SK-N-SH treated with all-trans-retinoic acid at 6 μM for 48 hours (cell line): ENCODE measurements around the gene HOXB13.

ENCODE experiments used
- ATAC-seq: fragments of 200-7000 bp; cut with Tn5 transposase; 3 replicates; pipeline ENCODE4 v1.9.1; 2020; ENCODE audit warnings: mild to moderate bottlenecking, moderate library complexity
- ARNTL ChIP-seq: fragments of 450-650 bp; formaldehyde crosslinking; IDR thresholded peaks from 2 replicates; pipeline ENCODE4 v1.5.0; 2020; ENCODE audit warnings: low read depth, mild to moderate bottlenecking, moderate library complexity, borderline replicate concordance
- BACH2 ChIP-seq: fragments of 250-450 bp; sonication (Bioruptor Pico); IDR thresholded peaks from 2 replicates; pipeline ENCODE4 v1.9.0; 2021; ENCODE audit warnings: mild to moderate bottlenecking, borderline replicate concordance
- CSDC2 ChIP-seq: fragments of 250-450 bp; sonication (Bioruptor Pico); IDR thresholded peaks from 2 replicates; pipeline ENCODE4 v1.5.0; 2020; ENCODE audit warnings: mild to moderate bottlenecking, moderate library complexity
- ESRRG ChIP-seq: fragments of 250-450 bp; sonication (Bioruptor Pico); IDR thresholded peaks from 2 replicates; pipeline ENCODE4 v1.6.1; 2021; ENCODE audit warnings: mild to moderate bottlenecking
- ISL1 ChIP-seq: fragments of 250-450 bp; sonication (Bioruptor Pico); IDR thresholded peaks from 2 replicates; pipeline ENCODE4 v2.1.2; 2022; ENCODE audit warnings: mild to moderate bottlenecking, moderate library complexity
- PPARA ChIP-seq: fragments of 250-450 bp; sonication (Bioruptor Pico); IDR thresholded peaks from 2 replicates; pipeline ENCODE4 v1.5.0; 2020; ENCODE audit warnings: mild to moderate bottlenecking, borderline replicate concordance
- RARB ChIP-seq: fragments of 250-450 bp; sonication (Bioruptor Pico); IDR thresholded peaks from 2 replicates; pipeline ENCODE4 v1.8.0; 2021; ENCODE audit warnings: mild to moderate bottlenecking, moderate library complexity
- SNAI2 ChIP-seq: fragments of 250-450 bp; sonication (Bioruptor Pico); IDR thresholded peaks from 2 replicates; pipeline ENCODE4 v1.5.0; 2020; ENCODE audit warnings: mild to moderate bottlenecking, moderate library complexity
- TCF4 ChIP-seq: fragments of 250-450 bp; sonication (Bioruptor Pico); IDR thresholded peaks from 2 replicates; pipeline ENCODE4 v1.8.0; 2021; ENCODE audit warnings: mild to moderate bottlenecking, moderate library complexity, borderline replicate concordance
- ZC3H10 ChIP-seq: fragments of 250-450 bp; sonication (Bioruptor Pico); IDR thresholded peaks from 2 replicates; pipeline ENCODE4 v1.5.1; 2021; ENCODE audit warnings: mild to moderate bottlenecking, moderate library complexity
- ZFP3 ChIP-seq: fragments of 250-450 bp; sonication (Bioruptor Pico); IDR thresholded peaks from 2 replicates; pipeline ENCODE4 v1.5.0; 2020; ENCODE audit warnings: mild to moderate bottlenecking, moderate library complexity
- ZFP30 ChIP-seq: fragments of 450-650 bp; formaldehyde crosslinking; IDR thresholded peaks from 2 replicates; pipeline ENCODE4 v1.5.0; 2022; ENCODE audit warnings: mild to moderate bottlenecking, moderate library complexity
- ZNF70 ChIP-seq: fragments of 450-650 bp; formaldehyde crosslinking; IDR thresholded peaks from 2 replicates; pipeline ENCODE4 v1.5.0; 2020; ENCODE audit warnings: mild to moderate bottlenecking, moderate library complexity
- ZNF8 ChIP-seq: fragments of 450-650 bp; formaldehyde crosslinking; IDR thresholded peaks from 2 replicates; pipeline ENCODE4 v1.5.0; 2020; ENCODE audit warnings: mild to moderate bottlenecking, moderate library complexity
- TF ChIP-seq, protein P1 (sequence below): fragments of 250-450 bp; sonication (Bioruptor Pico); IDR thresholded peaks from 2 replicates; pipeline ENCODE4 v1.8.0; 2021; ENCODE audit warnings: low read depth, mild to moderate bottlenecking, moderate library complexity, borderline replicate concordance
- TF ChIP-seq, protein P2 (sequence below): fragments of 250-450 bp; sonication (Bioruptor Pico); IDR thresholded peaks from 2 replicates; pipeline ENCODE4 v1.5.1; 2020; ENCODE audit warnings: low read depth, mild to moderate bottlenecking, moderate library complexity
- TF ChIP-seq, protein P3 (sequence below): fragments of 250-450 bp; sonication (Bioruptor Pico); IDR thresholded peaks from 2 replicates; pipeline ENCODE4 v1.5.0; 2020; ENCODE audit warnings: mild to moderate bottlenecking, moderate library complexity
- TF ChIP-seq, protein P4 (sequence below): fragments of 250-450 bp; sonication (Bioruptor Pico); IDR thresholded peaks from 2 replicates; pipeline ENCODE4 v1.5.1; 2021; ENCODE audit warnings: mild to moderate bottlenecking, moderate library complexity

The HOXB13 gene

DNA sequence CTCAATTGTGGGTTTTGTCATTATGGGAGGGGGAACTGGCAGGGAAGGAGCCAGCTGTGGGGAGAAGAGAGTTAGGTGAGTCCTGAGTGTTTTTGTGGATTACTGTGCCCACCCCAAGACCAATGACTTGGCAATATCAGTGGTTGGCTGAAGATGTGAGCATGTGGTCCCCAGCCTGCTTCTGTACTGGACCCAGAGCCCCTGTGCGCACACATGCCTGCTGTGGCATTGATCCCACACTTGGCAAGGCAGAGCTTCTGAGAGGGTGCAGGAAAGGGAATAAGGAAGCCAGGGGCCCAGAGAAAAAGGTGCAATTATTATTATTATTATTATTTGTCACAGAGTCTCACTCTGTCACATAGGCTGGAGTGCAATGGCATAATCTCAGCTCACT, 7.5 kb downstream of the HOXB13 start:
- TF ChIP-seq, protein P1, sequence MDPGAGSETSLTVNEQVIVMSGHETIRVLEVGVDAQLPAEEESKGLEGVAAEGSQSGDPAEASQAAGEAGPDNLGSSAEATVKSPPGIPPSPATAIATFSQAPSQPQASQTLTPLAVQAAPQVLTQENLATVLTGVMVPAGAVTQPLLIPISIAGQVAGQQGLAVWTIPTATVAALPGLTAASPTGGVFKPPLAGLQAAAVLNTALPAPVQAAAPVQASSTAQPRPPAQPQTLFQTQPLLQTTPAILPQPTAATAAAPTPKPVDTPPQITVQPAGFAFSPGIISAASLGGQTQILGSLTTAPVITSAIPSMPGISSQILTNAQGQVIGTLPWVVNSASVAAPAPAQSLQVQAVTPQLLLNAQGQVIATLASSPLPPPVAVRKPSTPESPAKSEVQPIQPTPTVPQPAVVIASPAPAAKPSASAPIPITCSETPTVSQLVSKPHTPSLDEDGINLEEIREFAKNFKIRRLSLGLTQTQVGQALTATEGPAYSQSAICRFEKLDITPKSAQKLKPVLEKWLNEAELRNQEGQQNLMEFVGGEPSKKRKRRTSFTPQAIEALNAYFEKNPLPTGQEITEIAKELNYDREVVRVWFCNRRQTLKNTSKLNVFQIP, result no peak
- TF ChIP-seq ZC3H10 (CRISPR knock-in tag) (no peak), TCF4 (no peak), ZNF70 (no peak), ZFP30 (CRISPR knock-in tag) (no peak), ZFP3 (CRISPR knock-in tag) (no peak)
- no peak for ATAC-seq

DNA sequence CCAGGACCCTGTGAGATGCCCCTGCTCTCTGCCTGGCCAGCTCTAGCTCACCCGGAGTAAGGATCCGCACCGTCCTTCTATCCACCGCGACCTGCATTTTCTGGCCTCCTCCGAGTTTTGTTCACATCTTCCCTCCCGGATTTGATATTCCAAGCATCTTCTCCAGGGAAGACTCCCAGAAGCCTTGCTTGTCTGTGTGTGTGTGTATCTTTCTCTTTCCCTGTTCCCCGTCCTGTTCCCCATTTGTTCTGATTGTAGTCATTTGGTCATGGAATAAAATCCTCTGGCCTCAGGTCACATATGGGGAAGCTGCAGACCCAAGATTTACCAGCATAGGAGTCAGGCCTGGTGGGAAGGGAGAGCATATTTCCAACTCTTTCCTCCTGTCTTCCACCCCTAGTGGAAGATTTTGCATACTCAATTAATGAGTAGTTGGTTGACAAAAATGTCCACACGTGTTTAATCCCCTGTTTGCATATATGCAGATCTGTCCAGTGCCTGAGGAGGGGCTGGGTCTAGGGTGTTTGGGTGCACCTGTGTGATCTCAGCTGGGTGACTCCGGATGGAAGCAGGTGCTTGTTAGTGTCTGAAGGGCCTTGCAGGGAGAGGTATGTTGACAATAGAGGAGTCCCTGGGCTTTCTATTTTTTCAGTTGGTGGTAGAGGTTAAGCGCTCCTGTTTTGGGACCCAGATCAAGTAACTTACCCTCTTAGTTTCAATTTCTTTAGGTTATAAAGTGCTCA, 8.1 kb downstream of the HOXB13 start:
- TF ChIP-seq, protein P1, result no peak
- no peak for ATAC-seq

GRCh38 chr17:48719642-48720265, 8.8 kb downstream of the HOXB13 start:
- TF ChIP-seq ZFP30 (CRISPR knock-in tag), result no peak
- TF ChIP-seq CSDC2, result no peak
- TF ChIP-seq, protein P2, sequence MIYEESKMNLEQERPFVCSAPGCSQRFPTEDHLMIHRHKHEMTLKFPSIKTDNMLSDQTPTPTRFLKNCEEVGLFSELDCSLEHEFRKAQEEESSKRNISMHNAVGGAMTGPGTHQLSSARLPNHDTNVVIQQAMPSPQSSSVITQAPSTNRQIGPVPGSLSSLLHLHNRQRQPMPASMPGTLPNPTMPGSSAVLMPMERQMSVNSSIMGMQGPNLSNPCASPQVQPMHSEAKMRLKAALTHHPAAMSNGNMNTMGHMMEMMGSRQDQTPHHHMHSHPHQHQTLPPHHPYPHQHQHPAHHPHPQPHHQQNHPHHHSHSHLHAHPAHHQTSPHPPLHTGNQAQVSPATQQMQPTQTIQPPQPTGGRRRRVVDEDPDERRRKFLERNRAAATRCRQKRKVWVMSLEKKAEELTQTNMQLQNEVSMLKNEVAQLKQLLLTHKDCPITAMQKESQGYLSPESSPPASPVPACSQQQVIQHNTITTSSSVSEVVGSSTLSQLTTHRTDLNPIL (CRISPR knock-in tag), result no peak
- TF ChIP-seq RARB (CRISPR knock-in tag), result no peak
- TF ChIP-seq, protein P3, sequence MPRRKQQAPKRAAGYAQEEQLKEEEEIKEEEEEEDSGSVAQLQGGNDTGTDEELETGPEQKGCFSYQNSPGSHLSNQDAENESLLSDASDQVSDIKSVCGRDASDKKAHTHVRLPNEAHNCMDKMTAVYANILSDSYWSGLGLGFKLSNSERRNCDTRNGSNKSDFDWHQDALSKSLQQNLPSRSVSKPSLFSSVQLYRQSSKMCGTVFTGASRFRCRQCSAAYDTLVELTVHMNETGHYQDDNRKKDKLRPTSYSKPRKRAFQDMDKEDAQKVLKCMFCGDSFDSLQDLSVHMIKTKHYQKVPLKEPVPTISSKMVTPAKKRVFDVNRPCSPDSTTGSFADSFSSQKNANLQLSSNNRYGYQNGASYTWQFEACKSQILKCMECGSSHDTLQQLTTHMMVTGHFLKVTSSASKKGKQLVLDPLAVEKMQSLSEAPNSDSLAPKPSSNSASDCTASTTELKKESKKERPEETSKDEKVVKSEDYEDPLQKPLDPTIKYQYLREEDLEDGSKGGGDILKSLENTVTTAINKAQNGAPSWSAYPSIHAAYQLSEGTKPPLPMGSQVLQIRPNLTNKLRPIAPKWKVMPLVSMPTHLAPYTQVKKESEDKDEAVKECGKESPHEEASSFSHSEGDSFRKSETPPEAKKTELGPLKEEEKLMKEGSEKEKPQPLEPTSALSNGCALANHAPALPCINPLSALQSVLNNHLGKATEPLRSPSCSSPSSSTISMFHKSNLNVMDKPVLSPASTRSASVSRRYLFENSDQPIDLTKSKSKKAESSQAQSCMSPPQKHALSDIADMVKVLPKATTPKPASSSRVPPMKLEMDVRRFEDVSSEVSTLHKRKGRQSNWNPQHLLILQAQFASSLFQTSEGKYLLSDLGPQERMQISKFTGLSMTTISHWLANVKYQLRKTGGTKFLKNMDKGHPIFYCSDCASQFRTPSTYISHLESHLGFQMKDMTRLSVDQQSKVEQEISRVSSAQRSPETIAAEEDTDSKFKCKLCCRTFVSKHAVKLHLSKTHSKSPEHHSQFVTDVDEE (CRISPR knock-in tag), result no peak
- TF ChIP-seq, protein P1, result no peak
- TF ChIP-seq ISL1, result no peak
- no peak for TF ChIP-seq PPARA (CRISPR knock-in tag)
- no peak for TF ChIP-seq ZNF8 (CRISPR knock-in tag)
- no peak for TF ChIP-seq ESRRG (CRISPR knock-in tag)
- TF ChIP-seq, protein P4, sequence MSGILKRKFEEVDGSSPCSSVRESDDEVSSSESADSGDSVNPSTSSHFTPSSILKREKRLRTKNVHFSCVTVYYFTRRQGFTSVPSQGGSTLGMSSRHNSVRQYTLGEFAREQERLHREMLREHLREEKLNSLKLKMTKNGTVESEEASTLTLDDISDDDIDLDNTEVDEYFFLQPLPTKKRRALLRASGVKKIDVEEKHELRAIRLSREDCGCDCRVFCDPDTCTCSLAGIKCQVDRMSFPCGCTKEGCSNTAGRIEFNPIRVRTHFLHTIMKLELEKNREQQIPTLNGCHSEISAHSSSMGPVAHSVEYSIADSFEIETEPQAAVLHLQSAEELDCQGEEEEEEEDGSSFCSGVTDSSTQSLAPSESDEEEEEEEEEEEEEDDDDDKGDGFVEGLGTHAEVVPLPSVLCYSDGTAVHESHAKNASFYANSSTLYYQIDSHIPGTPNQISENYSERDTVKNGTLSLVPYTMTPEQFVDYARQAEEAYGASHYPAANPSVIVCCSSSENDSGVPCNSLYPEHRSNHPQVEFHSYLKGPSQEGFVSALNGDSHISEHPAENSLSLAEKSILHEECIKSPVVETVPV (CRISPR knock-in tag), result no peak
- TF ChIP-seq ARNTL (CRISPR knock-in tag), result no peak
- no peak for TF ChIP-seq SNAI2
- no peak for TF ChIP-seq TCF4
- TF ChIP-seq ZNF70, result no peak
- TF ChIP-seq BACH2 (CRISPR knock-in tag), result no peak
- ATAC-seq, result no peak
